ENCODE measurements around the gene TYK2. TPM values are rescaled to one million over a fixed set of nuclear protein-coding genes. Genes with fewer than 3 reads are reported as not detected.

TYK2 gene
- polyA plus RNA-seq, 1 donor (not counting 4 experiments of a cell fraction or from before 2014, with no cell fraction given) = 32.6 TPM

DNA sequence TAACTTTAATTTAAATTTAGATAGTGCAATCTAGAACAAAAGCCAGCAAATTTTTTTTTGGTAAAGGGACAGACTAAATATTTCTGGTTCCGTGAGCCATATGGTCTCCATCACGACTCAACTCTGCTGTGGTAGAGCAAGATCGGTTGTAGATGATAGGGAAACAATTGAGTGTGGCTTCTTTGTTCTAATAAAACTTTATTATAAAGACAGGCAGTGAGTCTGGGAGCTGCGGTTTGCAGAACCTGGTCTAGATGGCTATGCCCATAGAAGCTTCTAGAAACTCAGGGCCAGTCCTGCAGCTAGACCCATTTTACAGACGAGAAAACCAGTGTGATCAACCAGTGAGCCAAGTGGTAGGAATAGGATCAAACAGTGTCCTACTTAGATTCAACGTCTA lies 11.7 kb upstream of the TYK2 start:
- H3K27ac ChIP-seq (ENCODE audit: control insufficient read depth, insufficient read depth, low read length) = no peak overlapping the region
- no peak overlapping the region for H3K4me3 ChIP-seq (ENCODE audit: control insufficient read depth in 2 of 3, extremely low read depth in 1 of 3, insufficient read depth in 2 of 3, low read depth in 1 of 3, low read length in 3 of 3)
- no peak overlapping the region for H3K4me2 ChIP-seq (ENCODE audit: control insufficient read depth, extremely low read depth, insufficient read depth, low read depth, low read length)
- FAIRE-seq (no peak), DNase-seq (ENCODE audit: low read depth, low spot score) (no peak)
- H3K9me1 ChIP-seq (ENCODE audit: control insufficient read depth, extremely low read depth, insufficient read depth, low read length) = no peaks in the 10 kb centered on the region
- dilution Hi-C loops (cut with MboI; ENCODE audit: extremely low pct_ligation_motif_present, low sequenced_read_pairs) = no loop called here
- H3K79me2 ChIP-seq (ENCODE audit: control insufficient read depth, insufficient read depth, low read length) = peaks cover 16% of the 10 kb centered on the region
- H3K27me3 ChIP-seq (ENCODE audit: control insufficient read depth, extremely low read depth, insufficient read depth, low read length) = no peaks in the 10 kb centered on the region
- no peaks in the 10 kb centered on the region for H3K9me3 ChIP-seq (ENCODE audit: control insufficient read depth, low read depth, low read length)
- H3K36me3 ChIP-seq (ENCODE audit: control insufficient read depth in 2 of 2, extremely low read depth in 1 of 2, insufficient read depth in 2 of 2, low read length in 2 of 2) = peaks cover 34 to 37% of the 10 kb centered on the region in 2 experiments
- no peak for TF ChIP-seq EZH2 (IDR thresholded peaks at IDR 0.05; ENCODE audit: low read length)
- H3K9ac ChIP-seq (ENCODE audit: control insufficient read depth, extremely low read depth, insufficient read depth, low read length) = no peak overlapping the region
- peaks cover 4% of the 10 kb centered on the region for H4K20me1 ChIP-seq (ENCODE audit: control insufficient read depth, extremely low read depth, insufficient read depth, low read length)
- no peaks in the 10 kb centered on the region for H3K4me1 ChIP-seq (ENCODE audit: control insufficient read depth, extremely low read depth, insufficient read depth, low read length)
- H2AFZ ChIP-seq (ENCODE audit: control insufficient read depth, low read length) = no peak overlapping the region

DNA sequence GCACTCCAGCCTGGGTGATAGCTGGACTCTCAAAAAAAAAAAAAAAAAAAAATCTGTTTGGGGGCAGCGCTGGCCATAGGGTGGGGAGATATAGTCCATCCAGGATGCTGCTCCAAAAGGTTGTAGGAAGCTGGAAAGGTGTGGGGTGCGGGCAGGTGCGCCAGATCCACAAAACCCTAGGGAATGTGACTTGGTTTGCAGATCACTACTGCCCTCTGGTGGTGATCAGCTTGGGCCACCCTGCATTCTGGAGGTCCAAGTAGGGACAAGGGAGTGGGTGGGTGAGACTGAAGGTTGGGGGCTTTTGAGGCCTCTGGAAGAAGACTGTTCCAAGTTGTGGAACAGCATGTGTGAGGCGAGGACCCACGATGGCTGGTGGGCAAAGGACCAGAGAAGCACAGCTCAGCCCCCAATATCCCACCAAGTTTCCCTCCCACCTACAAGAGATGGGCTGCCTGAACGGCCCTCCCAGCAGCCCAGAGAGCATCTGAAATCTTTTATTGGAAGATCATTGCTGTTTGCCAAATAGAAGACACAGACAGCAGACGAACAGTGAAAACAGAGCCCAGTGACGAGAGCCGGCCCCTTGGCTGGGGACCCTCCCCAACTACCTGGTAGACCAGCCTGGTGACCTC lies 10.4 kb upstream of the TYK2 start:
- Histone ChIP-seq H3K4me1 (ENCODE audit: control insufficient read depth, extremely low read depth, insufficient read depth, low read length) (no peaks in the 10 kb centered on the region), H3K9me3 (ENCODE audit: control insufficient read depth, low read depth, low read length) (no peaks in the 10 kb centered on the region), H3K79me2 (ENCODE audit: control insufficient read depth, insufficient read depth, low read length) (peaks cover 5% of the 10 kb centered on the region), H2AFZ (ENCODE audit: control insufficient read depth, low read length) (no peak overlapping the region), H3K27me3 (ENCODE audit: control insufficient read depth, extremely low read depth, insufficient read depth, low read length) (no peaks in the 10 kb centered on the region), H3K36me3 (ENCODE audit: control insufficient read depth in 2 of 2, extremely low read depth in 1 of 2, insufficient read depth in 2 of 2, low read length in 2 of 2) (peaks cover 27 to 37% of the 10 kb centered on the region in 2 experiments), H3K4me3 (ENCODE audit: control insufficient read depth in 2 of 3, extremely low read depth in 1 of 3, insufficient read depth in 2 of 3, low read depth in 1 of 3, low read length in 3 of 3) (no peak overlapping the region), H4K20me1 (ENCODE audit: control insufficient read depth, extremely low read depth, insufficient read depth, low read length) (peaks cover 4% of the 10 kb centered on the region), H3K27ac (ENCODE audit: control insufficient read depth, insufficient read depth, low read length) (no peak overlapping the region), H3K9ac (ENCODE audit: control insufficient read depth, extremely low read depth, insufficient read depth, low read length) (no peak overlapping the region), H3K4me2 (ENCODE audit: control insufficient read depth, extremely low read depth, insufficient read depth, low read depth, low read length) (no peak overlapping the region), H3K9me1 (ENCODE audit: control insufficient read depth, extremely low read depth, insufficient read depth, low read length) (no peaks in the 10 kb centered on the region)
- no peak for DNase-seq (ENCODE audit: low read depth, low spot score)
- no peak for TF ChIP-seq EZH2 (IDR thresholded peaks at IDR 0.05; ENCODE audit: low read length)
- TF ChIP-seq, protein P1, sequence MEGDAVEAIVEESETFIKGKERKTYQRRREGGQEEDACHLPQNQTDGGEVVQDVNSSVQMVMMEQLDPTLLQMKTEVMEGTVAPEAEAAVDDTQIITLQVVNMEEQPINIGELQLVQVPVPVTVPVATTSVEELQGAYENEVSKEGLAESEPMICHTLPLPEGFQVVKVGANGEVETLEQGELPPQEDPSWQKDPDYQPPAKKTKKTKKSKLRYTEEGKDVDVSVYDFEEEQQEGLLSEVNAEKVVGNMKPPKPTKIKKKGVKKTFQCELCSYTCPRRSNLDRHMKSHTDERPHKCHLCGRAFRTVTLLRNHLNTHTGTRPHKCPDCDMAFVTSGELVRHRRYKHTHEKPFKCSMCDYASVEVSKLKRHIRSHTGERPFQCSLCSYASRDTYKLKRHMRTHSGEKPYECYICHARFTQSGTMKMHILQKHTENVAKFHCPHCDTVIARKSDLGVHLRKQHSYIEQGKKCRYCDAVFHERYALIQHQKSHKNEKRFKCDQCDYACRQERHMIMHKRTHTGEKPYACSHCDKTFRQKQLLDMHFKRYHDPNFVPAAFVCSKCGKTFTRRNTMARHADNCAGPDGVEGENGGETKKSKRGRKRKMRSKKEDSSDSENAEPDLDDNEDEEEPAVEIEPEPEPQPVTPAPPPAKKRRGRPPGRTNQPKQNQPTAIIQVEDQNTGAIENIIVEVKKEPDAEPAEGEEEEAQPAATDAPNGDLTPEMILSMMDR (optimal IDR thresholded peaks at IDR 0.05 in 1 of 3, IDR thresholded peaks at IDR 0.05 in 1 of 3, conservative IDR thresholded peaks at IDR 0.05 in 1 of 3; ENCODE audit: extremely low read depth in 1 of 3, insufficient read depth in 2 of 3, low read length in 3 of 3) = peak; percentile 77 to 95 (median 94)
- FAIRE-seq = peak; percentile 84
- dilution Hi-C loops (cut with MboI; ENCODE audit: extremely low pct_ligation_motif_present, low sequenced_read_pairs) = no loop called here

DNA sequence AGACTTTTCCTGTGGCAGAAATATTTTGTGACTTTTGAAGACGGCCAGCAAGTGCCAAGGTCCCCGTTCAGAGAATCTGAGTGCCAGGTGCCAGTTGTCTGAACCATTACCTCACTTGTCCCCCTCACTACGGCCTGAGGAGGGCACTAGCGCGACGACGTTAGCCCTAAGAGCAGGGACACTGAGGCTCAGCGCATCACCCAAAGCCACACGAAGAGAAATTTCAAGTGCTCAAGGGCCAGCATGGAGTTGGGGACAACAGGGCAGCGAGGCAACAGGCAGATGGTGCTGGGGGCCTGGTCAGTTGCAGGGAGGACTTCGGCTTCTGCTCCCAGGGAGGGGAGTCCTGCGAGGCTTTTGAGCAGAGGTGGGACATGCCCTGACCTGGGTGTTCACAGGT lies 9.5 kb upstream of the TYK2 start:
- DNase-seq (ENCODE audit: low read depth, low spot score) = no peak
- Histone ChIP-seq H3K36me3 (ENCODE audit: control insufficient read depth in 2 of 2, extremely low read depth in 1 of 2, insufficient read depth in 2 of 2, low read length in 2 of 2) (peaks cover 21 to 31% of the 10 kb centered on the region in 2 experiments), H3K4me3 (ENCODE audit: control insufficient read depth in 2 of 3, extremely low read depth in 1 of 3, insufficient read depth in 2 of 3, low read depth in 1 of 3, low read length in 3 of 3) (no peak overlapping the region), H3K4me2 (ENCODE audit: control insufficient read depth, extremely low read depth, insufficient read depth, low read depth, low read length) (no peak overlapping the region), H3K79me2 (ENCODE audit: control insufficient read depth, insufficient read depth, low read length) (no peaks in the 10 kb centered on the region), H3K27me3 (ENCODE audit: control insufficient read depth, extremely low read depth, insufficient read depth, low read length) (no peaks in the 10 kb centered on the region), H3K27ac (ENCODE audit: control insufficient read depth, insufficient read depth, low read length) (no peak overlapping the region), H3K9ac (ENCODE audit: control insufficient read depth, extremely low read depth, insufficient read depth, low read length) (no peak overlapping the region), H2AFZ (ENCODE audit: control insufficient read depth, low read length) (no peak overlapping the region), H3K9me1 (ENCODE audit: control insufficient read depth, extremely low read depth, insufficient read depth, low read length) (no peaks in the 10 kb centered on the region), H3K4me1 (ENCODE audit: control insufficient read depth, extremely low read depth, insufficient read depth, low read length) (no peaks in the 10 kb centered on the region), H3K9me3 (ENCODE audit: control insufficient read depth, low read depth, low read length) (no peaks in the 10 kb centered on the region), H4K20me1 (ENCODE audit: control insufficient read depth, extremely low read depth, insufficient read depth, low read length) (peaks cover 4% of the 10 kb centered on the region)
- no peak for FAIRE-seq
- dilution Hi-C loops (cut with MboI; ENCODE audit: extremely low pct_ligation_motif_present, low sequenced_read_pairs) = no loop called here
- TF ChIP-seq, protein P1 (optimal IDR thresholded peaks at IDR 0.05 in 1 of 3, IDR thresholded peaks at IDR 0.05 in 1 of 3, conservative IDR thresholded peaks at IDR 0.05 in 1 of 3; ENCODE audit: extremely low read depth in 1 of 3, insufficient read depth in 2 of 3, low read length in 3 of 3) = peak in 1 of 3 experiments; percentile 51
- no peak for TF ChIP-seq EZH2 (IDR thresholded peaks at IDR 0.05; ENCODE audit: low read length)

All from keratinocyte (primary cell).